K562 (cell line): ENCODE measurements around the gene CDYL. TPM values are rescaled to one million over a fixed set of nuclear protein-coding genes. Genes with fewer than 3 reads are reported as not detected.

Experiments
- CHD7 ChIP-seq: fragments of 200-600 bp; sonication (generic); IDR thresholded peaks from one replicate; pipeline ENCODE4 v1.6.1; 2012; ENCODE audit warnings: mild to moderate bottlenecking, low read depth, low read length, inconsistent platforms
- EGR1 ChIP-seq: fragments of 450-650 bp; conservative IDR thresholded peaks from 2 replicates; pipeline ENCODE4 v1.6.1; 2017; ENCODE audit warnings: mild to moderate bottlenecking
- HDAC6 ChIP-seq: IDR thresholded peaks from 2 replicates; pipeline ENCODE4 v1.6.1; 2012; ENCODE audit warnings: low read depth, mild to moderate bottlenecking, control low read depth, inconsistent platforms, low read length, moderate library complexity
- HOMEZ ChIP-seq: fragments of 250-450 bp; sonication (Bioruptor Pico); IDR thresholded peaks from 2 replicates; pipeline ENCODE4 v1.4.0; 2020; ENCODE audit warnings: mild to moderate bottlenecking, moderate library complexity
- ZFP36 ChIP-seq: fragments of 150-350 bp; IDR thresholded peaks from 2 replicates; pipeline ENCODE4 v1.6.1; 2018; ENCODE audit warnings: low read length, low read depth; ENCODE audit not compliant: partially characterized antibody
- ZNF197 ChIP-seq: fragments of 200-800 bp; sonication (Bioruptor generic); IDR thresholded peaks from 2 replicates; pipeline ENCODE4 v1.6.1; 2016; ENCODE audit warnings: low read depth, missing genetic modification characterization, missing compliant biosample characterization
- polyA plus RNA-seq, 8 experiments: library from polyadenylated mRNA; depleted of rRNA in 4 of 8; stranded (reverse) in 5 of 8; unstranded in 3 of 8; fragments of >200 nt; fragmentation: Nextera tagmentation in 2 of 8; fragmentation: Illumina TruSeq in 1 of 8; extraction: Ambion mirVana in 2 of 8; extraction: Trizol in 1 of 8; gene quantifications; 2 replicates each; pipeline versions ENCODE4 v1.2.1 to v1.2.3, GENCODE V29; 2011 to 2014; ENCODE audit warnings: inconsistent platforms in 1 of 8, missing spikeins in 1 of 8
- total RNA-seq, 7 experiments: library from RNA; depleted of rRNA in 6 of 7; stranded (reverse); fragments of >200 nt in 6 of 7; fragmentation: Illumina TruSeq in 2 of 7; extraction: Trizol in 2 of 7; gene quantifications; 2 replicates each; pipeline versions ENCODE4 v1.2.1 to v1.2.3, GENCODE V29; 2011 to 2021; ENCODE audit warnings: low replicate concordance in 1 of 7
- TF ChIP-seq, protein P1 (sequence below), 2 experiments: IDR thresholded peaks; 2 replicates each; pipeline ENCODE4 v1.6.1; 2011; ENCODE audit warnings: borderline replicate concordance in 1 of 2, control low read depth in 1 of 2, low read depth in 1 of 2, low read length in 1 of 2, mild to moderate bottlenecking in 1 of 2, mixed read lengths in 1 of 2, moderate library complexity in 1 of 2; ENCODE audit not compliant: insufficient read depth in 1 of 2, insufficient read length in 1 of 2, poor library complexity in 1 of 2, severe bottlenecking in 1 of 2; ENCODE audit errors: extremely low read depth in 1 of 2
- TF ChIP-seq, protein P2 (sequence below): fragments of 450-650 bp; IDR thresholded peaks from 2 replicates; pipeline ENCODE4 v1.6.1; 2016; ENCODE audit warnings: mild to moderate bottlenecking

CDYL gene
- total and polyA plus RNA-seq, 9 of the 15 experiments (the other 6 are each of a cell fraction or from before 2014, with no cell fraction given): 8.1 to 45.8 (median 40.8) TPM

- TF ChIP-seq HOMEZ: no peak
- TF ChIP-seq ZFP36: no peak
- peak; percentile 20 for TF ChIP-seq EGR1
- TF ChIP-seq, protein P1, sequence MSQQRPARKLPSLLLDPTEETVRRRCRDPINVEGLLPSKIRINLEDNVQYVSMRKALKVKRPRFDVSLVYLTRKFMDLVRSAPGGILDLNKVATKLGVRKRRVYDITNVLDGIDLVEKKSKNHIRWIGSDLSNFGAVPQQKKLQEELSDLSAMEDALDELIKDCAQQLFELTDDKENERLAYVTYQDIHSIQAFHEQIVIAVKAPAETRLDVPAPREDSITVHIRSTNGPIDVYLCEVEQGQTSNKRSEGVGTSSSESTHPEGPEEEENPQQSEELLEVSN (IDR thresholded peaks at IDR 0.05; ENCODE audit: borderline replicate concordance in 1 of 2, extremely low read depth in 1 of 2, insufficient read depth in 1 of 2, insufficient read length in 1 of 2, low read depth in 1 of 2, low read length in 1 of 2, poor library complexity in 1 of 2, severe bottlenecking in 1 of 2): peak in 1 of 2 experiments; percentile 2
- no peak for TF ChIP-seq HDAC6
- no peak for TF ChIP-seq CHD7
- TF ChIP-seq, protein P2, sequence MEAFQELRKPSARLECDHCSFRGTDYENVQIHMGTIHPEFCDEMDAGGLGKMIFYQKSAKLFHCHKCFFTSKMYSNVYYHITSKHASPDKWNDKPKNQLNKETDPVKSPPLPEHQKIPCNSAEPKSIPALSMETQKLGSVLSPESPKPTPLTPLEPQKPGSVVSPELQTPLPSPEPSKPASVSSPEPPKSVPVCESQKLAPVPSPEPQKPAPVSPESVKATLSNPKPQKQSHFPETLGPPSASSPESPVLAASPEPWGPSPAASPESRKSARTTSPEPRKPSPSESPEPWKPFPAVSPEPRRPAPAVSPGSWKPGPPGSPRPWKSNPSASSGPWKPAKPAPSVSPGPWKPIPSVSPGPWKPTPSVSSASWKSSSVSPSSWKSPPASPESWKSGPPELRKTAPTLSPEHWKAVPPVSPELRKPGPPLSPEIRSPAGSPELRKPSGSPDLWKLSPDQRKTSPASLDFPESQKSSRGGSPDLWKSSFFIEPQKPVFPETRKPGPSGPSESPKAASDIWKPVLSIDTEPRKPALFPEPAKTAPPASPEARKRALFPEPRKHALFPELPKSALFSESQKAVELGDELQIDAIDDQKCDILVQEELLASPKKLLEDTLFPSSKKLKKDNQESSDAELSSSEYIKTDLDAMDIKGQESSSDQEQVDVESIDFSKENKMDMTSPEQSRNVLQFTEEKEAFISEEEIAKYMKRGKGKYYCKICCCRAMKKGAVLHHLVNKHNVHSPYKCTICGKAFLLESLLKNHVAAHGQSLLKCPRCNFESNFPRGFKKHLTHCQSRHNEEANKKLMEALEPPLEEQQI: no peak
- TF ChIP-seq ZNF197 (CRISPR knock-in tag): no peak
Observed at GRCh38 chr6:4776493-4777393, 539 bp downstream of the CDYL start (continued).
